NCI-H1105 (cell line): ENCODE measurements around the gene GPANK1.

Experiments used
- DNase-seq: peaks from one replicate; lab custom pipeline; 2025; lab: John Stamatoyannopoulos, UW

The GPANK1 gene

GRCh38 chr6:31639449-31639861 lies 25.3 kb downstream of the GPANK1 start:
- no peak for DNase-seq

GRCh38 chr6:31639043-31639442 lies 25.8 kb downstream of the GPANK1 start:
- DNase-seq: no peak

GRCh38 chr6:31636698-31637596 lies 27.9 kb downstream of the GPANK1 start:
- DNase-seq: no peak

GRCh38 chr6:31634969-31635575 lies 29.7 kb downstream of the GPANK1 start:
- no peak for DNase-seq

GRCh38 chr6:31634131-31634530 lies 30.7 kb downstream of the GPANK1 start:
- no peak for DNase-seq

GRCh38 chr6:31633447-31633846 lies 31.4 kb downstream of the GPANK1 start:
- no peak for DNase-seq

GRCh38 chr6:31632279-31632946 lies 32.4 kb downstream of the GPANK1 start:
- no peak for DNase-seq

- no peak for DNase-seq
These were observed 33.0 kb downstream of the GPANK1 start for GRCh38 chr6:31631681-31632278.

- DNase-seq: no peak
These were observed 33.6 kb downstream of the GPANK1 start for GRCh38 chr6:31631209-31631608.

- DNase-seq: no peak
These were observed 34.4 kb downstream of the GPANK1 start for GRCh38 chr6:31630177-31630934.

GRCh38 chr6:31629014-31629413 lies 35.8 kb downstream of the GPANK1 start:
- no peak for DNase-seq

GRCh38 chr6:31627690-31628287 lies 37.0 kb downstream of the GPANK1 start:
- DNase-seq: no peak

GRCh38 chr6:31626952-31627351 lies 37.8 kb downstream of the GPANK1 start:
- DNase-seq: no peak

GRCh38 chr6:31624070-31624469 lies 40.7 kb downstream of the GPANK1 start:
- no peak for DNase-seq

GRCh38 chr6:31622684-31623091 lies 42.1 kb downstream of the GPANK1 start:
- no peak for DNase-seq

- DNase-seq: no peak
These were observed 42.8 kb downstream of the GPANK1 start for GRCh38 chr6:31621991-31622390.

GRCh38 chr6:31621320-31621939 lies 43.4 kb downstream of the GPANK1 start:
- DNase-seq: no peak

GRCh38 chr6:31620586-31621319 lies 44.0 kb downstream of the GPANK1 start, which contains the start of gene PRRC2A:
Gene PRRC2A (plus strand): TSS chr6:31620715. CDS start chr6:31622790, 2,075 bp downstream.
- peak; percentile 75 for DNase-seq

- DNase-seq: peak; percentile 99
These were observed 44.8 kb downstream of the GPANK1 start for GRCh38 chr6:31619805-31620585.
